Measurements from ENCODE around the gene VPS36. TPM values are rescaled to one million over a fixed set of nuclear protein-coding genes. Genes with fewer than 3 reads are reported as not detected.
"Not testable (repeated sequence)": the region's sequence is repeated elsewhere in the genome, so short reads cannot be mapped to it uniquely, and the experiment has no call there.

Gene VPS36
- polyA plus RNA-seq, 3 donors = 12.7 to 21.5 (median 13.5) TPM

- H3K27ac ChIP-seq (ENCODE audit: low read depth, low read length) = no peak overlapping the region
- WGBS, 3 donors = 3 to 4% (median 3%) methylated on average over 10 of the region's 10 CpGs
Observed at GRCh38 chr13:52449331-52450011, 963 bp downstream of the VPS36 start.

GRCh38 chr13:52447815-52448552 is 2.5 kb downstream of the VPS36 start:
- H3K27ac ChIP-seq (ENCODE audit: low read depth, low read length) = no peak overlapping the region
- 73 to 90% (median 76%) methylated on average over 5 of the region's 5 CpGs for WGBS, 3 donors

GRCh38 chr13:52447354-52447753 is 3.1 kb downstream of the VPS36 start:
- no peak overlapping the region for H3K27ac ChIP-seq (ENCODE audit: low read depth, low read length)
- 85 to 95% (median 86%) methylated on average over 2 of the region's 2 CpGs for WGBS, 3 donors

- H3K27ac ChIP-seq (ENCODE audit: low read depth, low read length) = no peak overlapping the region
- WGBS, 3 donors = 84 to 85% (median 84%) methylated on average over 1 of the region's 1 CpG
Observed at GRCh38 chr13:52446265-52446664, 4.2 kb downstream of the VPS36 start.

GRCh38 chr13:52432456-52432855 is 18.0 kb downstream of the VPS36 start:
- H3K27ac ChIP-seq (ENCODE audit: low read depth, low read length) = no peak overlapping the region
- WGBS, 3 donors = 63 to 95% (median 88%) methylated on average over 2 of the region's 2 CpGs

- WGBS, 3 donors = 23 to 78% (median 65%) methylated on average over 2 of the region's 2 CpGs
- H3K27ac ChIP-seq (ENCODE audit: low read depth, low read length) = no peak overlapping the region
Observed at GRCh38 chr13:52428295-52428694, 22.1 kb downstream of the VPS36 start.

GRCh38 chr13:52421216-52421615 is 29.2 kb downstream of the VPS36 start:
- no peak overlapping the region for H3K27ac ChIP-seq (ENCODE audit: low read depth, low read length)
- 73 to 97% (median 81%) methylated on average over 3 of the region's 3 CpGs for WGBS, 3 donors

- 28 to 49% (median 36%) methylated on average over 1 of the region's 1 CpG for WGBS, 3 donors
- no peak overlapping the region for H3K27ac ChIP-seq (ENCODE audit: low read depth, low read length)
Observed at GRCh38 chr13:52419080-52419479, 31.4 kb downstream of the VPS36 start.

GRCh38 chr13:52414963-52415362 is 35.5 kb downstream of the VPS36 start:
- 56 to 82% (median 63%) methylated on average over 1 of the region's 1 CpG for WGBS, 3 donors
- no peak overlapping the region for H3K27ac ChIP-seq (ENCODE audit: low read depth, low read length)

GRCh38 chr13:52414051-52414450 is 36.4 kb downstream of the VPS36 start:
- H3K27ac ChIP-seq (ENCODE audit: low read depth, low read length) = no peak overlapping the region
- 86 to 100% (median 91%) methylated on average over 1 of the region's 1 CpG for WGBS, 3 donors

GRCh38 chr13:52412128-52412527 is 38.3 kb downstream of the VPS36 start:
- WGBS, 3 donors = 96 to 100% (median 100%) methylated on average over 1 of the region's 1 CpG
- no peak overlapping the region for H3K27ac ChIP-seq (ENCODE audit: low read depth, low read length)

- no peak overlapping the region for H3K27ac ChIP-seq (ENCODE audit: low read depth, low read length)
- 70 to 84% (median 78%) methylated on average over 4 of the region's 4 CpGs for WGBS, 3 donors
Observed at GRCh38 chr13:52411629-52412028, 38.8 kb downstream of the VPS36 start.

GRCh38 chr13:52408071-52408658 is 42.3 kb downstream of the VPS36 start:
- 96 to 98% (median 97%) methylated on average over 22 to 33 of the region's 33 CpGs for WGBS, 3 donors
- not testable (repeated sequence) for H3K27ac ChIP-seq (ENCODE audit: low read depth, low read length)

- 96 to 97% (median 96%) methylated on average over 12 of the region's 12 CpGs for WGBS, 3 donors
- H3K27ac ChIP-seq (ENCODE audit: low read depth, low read length) = not testable (repeated sequence)
Observed at GRCh38 chr13:52407436-52407835, 43.0 kb downstream of the VPS36 start.

- 39 to 59% (median 49%) methylated on average over 4 of the region's 4 CpGs for WGBS, 3 donors
- no peak overlapping the region for H3K27ac ChIP-seq (ENCODE audit: low read depth, low read length)
Observed at GRCh38 chr13:52406629-52407028, 43.8 kb downstream of the VPS36 start.

GRCh38 chr13:52405767-52406494 is 44.5 kb downstream of the VPS36 start, which contains the start of gene THSD1:
Gene THSD1 (minus strand): TSS chr13:52406172. CDS start chr13:52402600, 3,572 bp downstream.
- no peak within 1 kb of the TSS for H3K27ac ChIP-seq (ENCODE audit: low read depth, low read length)
- WGBS, 3 donors = 1% methylated on average over 64 to 68 of the region's 68 CpGs

GRCh38 chr13:52405369-52405766 is 45.1 kb downstream of the VPS36 start:
- no peak overlapping the region for H3K27ac ChIP-seq (ENCODE audit: low read depth, low read length)
- 6 to 10% (median 7%) methylated on average over 14 of the region's 14 CpGs for WGBS, 3 donors

GRCh38 chr13:52399708-52400107 is 50.7 kb downstream of the VPS36 start:
- WGBS, 3 donors = 67 to 70% (median 70%) methylated on average over 1 of the region's 1 CpG
- no peak overlapping the region for H3K27ac ChIP-seq (ENCODE audit: low read depth, low read length)

GRCh38 chr13:52399046-52399445 is 51.4 kb downstream of the VPS36 start:
- 27 to 52% (median 51%) methylated on average over 2 of the region's 2 CpGs for WGBS, 3 donors
- H3K27ac ChIP-seq (ENCODE audit: low read depth, low read length) = no peak overlapping the region
